ENCODE data around the gene SHISA9.

DNA sequence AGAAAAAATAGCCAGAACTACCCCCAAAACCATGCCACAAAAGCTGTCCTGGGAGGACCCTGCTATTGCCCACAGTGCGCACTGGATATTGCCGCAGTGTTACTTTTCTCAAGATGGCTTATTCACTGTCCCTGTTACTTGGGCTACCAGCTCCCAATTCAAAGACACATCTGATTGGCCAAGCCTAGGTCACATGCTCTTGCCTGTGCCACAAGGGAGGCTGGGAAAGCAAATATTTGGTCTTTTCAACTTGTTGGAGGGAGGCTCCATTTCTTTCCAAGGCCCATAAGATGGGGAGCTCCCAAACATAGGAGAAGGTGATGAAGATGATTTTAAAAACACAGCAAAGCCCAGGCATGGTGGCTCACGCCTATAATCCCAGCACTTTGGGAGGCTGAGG lies 257.0 kb downstream of the SHISA9 start:
- TF ChIP-seq, protein P1, sequence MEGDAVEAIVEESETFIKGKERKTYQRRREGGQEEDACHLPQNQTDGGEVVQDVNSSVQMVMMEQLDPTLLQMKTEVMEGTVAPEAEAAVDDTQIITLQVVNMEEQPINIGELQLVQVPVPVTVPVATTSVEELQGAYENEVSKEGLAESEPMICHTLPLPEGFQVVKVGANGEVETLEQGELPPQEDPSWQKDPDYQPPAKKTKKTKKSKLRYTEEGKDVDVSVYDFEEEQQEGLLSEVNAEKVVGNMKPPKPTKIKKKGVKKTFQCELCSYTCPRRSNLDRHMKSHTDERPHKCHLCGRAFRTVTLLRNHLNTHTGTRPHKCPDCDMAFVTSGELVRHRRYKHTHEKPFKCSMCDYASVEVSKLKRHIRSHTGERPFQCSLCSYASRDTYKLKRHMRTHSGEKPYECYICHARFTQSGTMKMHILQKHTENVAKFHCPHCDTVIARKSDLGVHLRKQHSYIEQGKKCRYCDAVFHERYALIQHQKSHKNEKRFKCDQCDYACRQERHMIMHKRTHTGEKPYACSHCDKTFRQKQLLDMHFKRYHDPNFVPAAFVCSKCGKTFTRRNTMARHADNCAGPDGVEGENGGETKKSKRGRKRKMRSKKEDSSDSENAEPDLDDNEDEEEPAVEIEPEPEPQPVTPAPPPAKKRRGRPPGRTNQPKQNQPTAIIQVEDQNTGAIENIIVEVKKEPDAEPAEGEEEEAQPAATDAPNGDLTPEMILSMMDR (IDR thresholded peaks at IDR 0.05), result no peak
- TF ChIP-seq POLR2A (IDR thresholded peaks at IDR 0.05), result no peak
